Activated CD8-positive, alpha-beta memory T cell treated with anti-CD3 and anti-CD28 coated beads for 1 hour (primary cell): Measurements from ENCODE around the gene PDCD11.
A peak's percentile ranks its signal among the peaks of the same experiment; 100 is the strongest.
"Not testable (repeated sequence)": the region's sequence is repeated elsewhere in the genome, so short reads cannot be mapped to it uniquely, and the experiment has no call there.

ENCODE experiments used
- DNase-seq, 2 donors: peaks; one replicate each; pipeline ENCODE4 v3.0.0-alpha.2; 2020; ENCODE audit warnings: low read depth in 1 of 2; ENCODE audit errors: extremely low read depth in 1 of 2

Gene PDCD11

DNA sequence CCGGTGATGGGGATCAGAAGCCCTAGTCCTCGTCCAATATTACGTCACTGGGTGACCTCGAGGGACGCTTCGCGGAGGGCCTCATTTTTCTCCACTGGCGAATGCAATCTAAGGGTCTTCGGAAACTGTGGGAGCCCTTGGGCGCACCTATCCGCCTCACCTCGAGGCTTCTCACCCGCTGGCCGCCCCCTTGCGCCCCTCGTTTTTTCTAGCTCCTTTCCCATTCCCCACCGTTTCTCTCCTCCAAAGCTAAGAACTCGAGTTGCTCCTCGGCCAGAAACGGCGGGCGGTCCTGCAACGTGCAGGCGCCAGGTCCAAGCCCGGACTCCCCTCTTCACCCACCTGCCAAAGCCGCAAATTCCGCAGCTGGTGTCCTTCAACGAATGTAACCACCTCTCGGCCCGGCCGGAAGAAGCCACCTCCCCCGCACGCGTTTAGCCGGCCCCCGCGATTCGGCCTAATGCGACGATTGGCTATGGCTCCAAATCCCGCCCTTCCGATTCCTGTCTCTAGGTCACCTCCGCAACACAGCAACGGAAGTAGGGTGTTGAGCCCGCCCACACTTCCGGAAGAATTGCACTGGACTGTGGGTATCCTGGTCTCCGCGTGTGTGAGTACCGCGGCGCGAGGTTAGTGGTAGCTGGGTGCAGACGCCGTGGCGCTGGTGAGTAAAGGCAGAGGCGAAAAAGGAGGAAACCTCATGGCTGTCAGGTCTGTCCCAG is at the start of gene PDCD11, which contains the start of gene ATP5MK:
TSS of gene PDCD11 (plus strand) at position 560 of the 722 bp plus-strand sequence. CDS start 1,801 bp downstream, outside the sequence.
TSS of gene ATP5MK (minus strand) at position 409 of the 722 bp plus-strand sequence. CDS start 4,018 bp downstream, outside the sequence.
- DNase-seq: peak; percentile 86

- no peak for DNase-seq
These were observed 46.3 kb upstream of the PDCD11 start for GRCh38 chr10:103350175-103350516.

DNA sequence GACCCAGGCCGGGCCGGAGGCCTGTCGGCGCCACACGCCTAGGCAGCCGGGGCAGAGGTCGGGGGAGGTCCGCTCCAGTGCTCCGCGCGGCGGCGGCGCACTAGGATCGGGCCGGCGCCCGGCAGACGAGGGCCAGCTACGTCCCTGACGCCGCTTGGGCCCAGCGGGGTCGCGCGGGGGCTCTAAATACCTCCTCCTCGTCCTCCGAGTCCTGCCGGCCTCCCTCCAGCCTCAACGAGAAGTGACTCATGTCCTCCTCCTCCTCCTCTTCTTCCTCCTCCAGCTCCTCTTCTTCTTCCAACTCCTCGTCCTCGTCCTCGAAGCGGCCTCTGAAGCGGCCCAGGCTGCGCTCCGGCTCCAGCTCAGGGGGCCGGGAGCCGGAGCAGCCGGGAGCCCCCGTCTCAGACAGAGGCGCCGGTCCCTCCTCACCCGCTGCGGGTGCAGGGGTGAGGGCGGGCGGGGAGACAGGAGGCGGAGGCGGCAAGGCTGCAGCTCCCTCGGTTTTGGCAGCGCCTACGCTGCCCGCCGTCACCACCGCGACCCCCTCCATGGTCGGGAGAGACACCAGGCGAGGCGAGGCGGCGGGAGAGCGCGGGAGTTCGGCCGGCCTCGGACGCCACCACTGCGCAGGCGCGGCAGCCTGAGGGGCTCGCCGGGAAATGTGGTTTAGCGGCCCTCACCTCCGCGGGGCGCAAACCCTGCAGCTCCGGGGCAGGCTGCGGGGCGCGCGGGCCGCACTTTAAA is 45.7 kb upstream of the PDCD11 start, which contains the start of gene PCGF6:
TSS of gene PCGF6 (minus strand) at position 624 of the 744 bp plus-strand sequence. CDS start at position 550, 74 bp downstream.
- DNase-seq: peak; percentile 24 to 48

GRCh38 chr10:103353281-103353680 is 43.1 kb upstream of the PDCD11 start:
- DNase-seq: no peak

DNA sequence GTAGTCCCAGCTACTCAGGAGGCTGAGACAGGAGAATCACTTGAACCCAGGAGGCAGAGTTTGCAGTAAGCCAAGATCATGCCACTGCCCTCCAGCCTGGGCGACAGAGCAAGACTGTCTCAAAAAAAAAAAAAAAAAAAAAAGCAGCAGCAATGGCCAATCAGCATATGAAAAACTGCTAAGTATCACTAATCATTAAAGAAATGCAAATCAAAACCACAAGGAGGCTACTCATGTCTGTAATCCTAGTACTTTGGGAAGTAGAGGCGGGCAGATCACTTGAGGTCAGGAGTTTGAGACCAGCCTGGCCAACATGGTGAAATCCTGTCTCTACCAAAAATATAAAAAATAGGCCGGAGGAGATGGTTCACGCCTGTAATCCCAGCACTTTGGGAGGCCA is 41.9 kb upstream of the PDCD11 start:
- not testable (repeated sequence) for DNase-seq

GRCh38 chr10:103355906-103356599 is 40.4 kb upstream of the PDCD11 start:
- no peak for DNase-seq

GRCh38 chr10:103359493-103359892 is 36.9 kb upstream of the PDCD11 start:
- not testable (repeated sequence) for DNase-seq

GRCh38 chr10:103360791-103361190 is 35.6 kb upstream of the PDCD11 start:
- DNase-seq: not testable (repeated sequence)

DNA sequence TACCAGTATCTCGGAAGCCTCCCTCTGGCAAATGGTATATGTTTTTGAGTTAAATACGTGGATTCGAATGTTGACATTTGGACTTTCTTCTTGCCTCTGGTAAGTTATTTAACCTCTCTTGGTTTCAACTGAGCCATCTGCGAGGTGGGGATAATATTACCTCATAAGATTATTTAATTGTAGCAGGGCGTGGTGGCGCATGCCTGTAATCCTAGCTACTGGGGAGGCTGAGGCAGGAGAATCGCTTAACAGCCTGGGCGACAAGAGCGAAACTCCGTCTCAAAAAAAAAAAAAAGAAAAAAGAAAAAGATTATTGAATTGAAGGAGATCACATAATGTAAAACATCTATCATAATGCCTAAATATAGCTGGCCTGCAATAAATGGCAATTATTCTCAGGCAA is 29.0 kb upstream of the PDCD11 start:
- DNase-seq: no peak

GRCh38 chr10:103367782-103368518 is 28.5 kb upstream of the PDCD11 start, which contains the start of gene TAF5:
TAF5 (plus strand) TSS chr10:103367976; CDS start chr10:103367990, 14 bp downstream.
- peak; percentile 76 to 80 for DNase-seq

GRCh38 chr10:103373544-103373943 is 22.9 kb upstream of the PDCD11 start:
- no peak for DNase-seq

DNA sequence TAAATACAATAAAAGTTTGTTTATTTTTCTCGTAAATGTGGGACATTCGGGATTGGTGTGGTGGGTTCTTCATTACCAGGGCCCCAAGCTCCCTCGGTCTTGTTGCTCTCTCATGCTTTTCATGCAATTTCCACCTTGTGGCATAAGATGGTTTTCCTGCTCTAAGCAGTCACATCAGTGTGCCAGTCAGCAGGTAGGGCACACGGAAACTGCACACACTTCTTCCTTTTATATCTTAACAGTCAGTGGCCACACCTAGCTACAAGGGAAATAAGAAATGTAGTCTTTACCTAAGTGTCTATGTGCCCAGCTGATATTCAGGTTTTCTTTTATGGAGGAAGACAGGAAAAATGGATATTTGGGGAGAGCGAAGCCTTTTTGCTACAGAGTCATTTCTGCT is 22.2 kb upstream of the PDCD11 start:
- DNase-seq: no peak

GRCh38 chr10:103382769-103383168 is 13.7 kb upstream of the PDCD11 start:
- no peak for DNase-seq

DNA sequence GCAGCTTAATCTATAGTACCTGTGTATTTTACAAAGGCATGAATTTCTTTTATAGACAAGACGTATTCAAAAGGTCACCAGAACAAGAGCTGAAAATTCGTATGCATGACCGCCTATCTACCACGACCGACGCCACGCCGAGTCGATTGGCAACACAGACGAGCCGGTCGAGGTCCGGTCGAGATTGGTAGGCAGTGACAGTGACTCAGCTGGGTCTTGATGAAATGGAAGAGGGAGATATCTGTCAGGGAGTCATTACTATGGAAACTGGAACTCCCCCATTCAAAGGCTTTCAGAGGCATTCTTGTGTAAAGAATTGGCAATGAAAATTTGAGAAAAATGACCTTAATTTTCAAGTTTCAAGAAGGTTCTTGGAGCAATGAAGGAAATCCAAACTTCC is 2.2 kb upstream of the PDCD11 start:
- DNase-seq: no peak

- DNase-seq: no peak
These were observed 716 bp upstream of the PDCD11 start for GRCh38 chr10:103395754-103396066.

GRCh38 chr10:103396789-103397087 is 312 bp downstream of the PDCD11 start:
- DNase-seq: no peak

DNA sequence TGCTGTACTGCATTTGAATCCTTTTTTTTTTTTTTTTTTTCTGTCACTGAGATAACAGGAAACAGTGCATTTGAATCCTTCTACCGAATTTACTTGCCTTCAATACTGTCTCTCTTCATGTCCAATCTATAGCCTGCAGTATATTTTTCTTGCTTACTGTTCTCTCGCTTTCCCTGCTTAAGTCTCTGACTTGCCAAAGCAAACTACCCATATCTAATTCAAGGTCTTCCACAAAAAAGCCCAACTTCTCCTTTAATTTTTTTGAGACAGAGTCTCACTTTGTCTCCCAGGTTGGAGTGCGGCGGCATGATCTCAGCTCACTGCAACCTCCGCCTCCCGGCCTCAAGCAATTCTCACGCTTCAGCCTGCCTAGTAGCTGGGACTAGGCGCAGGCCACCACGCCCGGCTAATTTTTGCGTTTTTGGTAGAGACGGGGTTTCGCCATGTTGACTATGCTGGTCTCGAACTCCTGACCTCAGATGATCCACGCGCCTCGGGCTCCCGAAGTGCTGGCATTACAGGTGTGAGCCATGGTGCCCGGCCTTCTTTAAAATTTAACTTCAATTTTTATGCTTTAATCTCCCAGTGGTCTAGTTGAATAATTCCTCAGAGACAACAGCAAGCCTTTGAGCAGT is 882 bp downstream of the PDCD11 start:
- DNase-seq: no peak

- no peak for DNase-seq
These were observed 17.1 kb downstream of the PDCD11 start for GRCh38 chr10:103413564-103413963.

- no peak for DNase-seq
These were observed 19.2 kb downstream of the PDCD11 start for GRCh38 chr10:103415581-103415980.

GRCh38 chr10:103416436-103417147 is 20.2 kb downstream of the PDCD11 start:
- DNase-seq: peak; percentile 18 to 48
